ENCODE data around the gene SPINK13. TPM values are rescaled to one million over a fixed set of nuclear protein-coding genes. Genes with fewer than 3 reads are reported as not detected.
"Not testable (repeated sequence)": the region's sequence is repeated elsewhere in the genome, so short reads cannot be mapped to it uniquely, and the experiment has no call there.

Gene SPINK13
- not detected in 2 replicates for total RNA-seq (2014; rRNA removed; shearing (Covaris generic))

DNA sequence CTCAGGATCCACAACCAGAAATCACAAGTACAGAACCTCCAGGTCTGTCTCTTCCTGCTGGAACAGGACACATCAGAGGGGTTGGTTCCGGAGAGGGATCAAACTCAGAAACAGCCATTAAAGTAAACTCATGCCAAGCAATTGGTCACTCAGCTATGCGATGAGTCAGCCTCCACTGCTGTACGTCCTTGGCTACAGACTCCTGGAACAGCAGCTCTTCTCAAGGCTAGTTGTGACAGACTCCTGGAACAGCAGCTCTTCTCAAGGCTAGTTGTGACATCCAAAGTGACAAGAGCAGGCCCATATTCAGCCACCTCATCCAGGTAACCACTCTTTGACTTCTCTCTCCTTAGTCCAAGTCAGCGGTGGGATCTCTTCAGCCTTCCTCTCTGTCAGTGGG lies at the start of gene SPINK13:
SPINK13 (plus strand) TSS at position 229 of the 400 bp plus-strand sequence. CDS start 1,279 bp downstream, outside the sequence.
- DNase-seq (ENCODE audit: low read depth): peak; percentile 70

- DNase-seq (ENCODE audit: low read depth): no peak
Measured at GRCh38 chr5:148221508-148221907, 47.1 kb upstream of the SPINK13 start.

GRCh38 chr5:148224117-148224742 lies 44.4 kb upstream of the SPINK13 start:
- no peak for DNase-seq (ENCODE audit: low read depth)

GRCh38 chr5:148228392-148228984 lies 40.1 kb upstream of the SPINK13 start:
- no peak for DNase-seq (ENCODE audit: low read depth)

DNA sequence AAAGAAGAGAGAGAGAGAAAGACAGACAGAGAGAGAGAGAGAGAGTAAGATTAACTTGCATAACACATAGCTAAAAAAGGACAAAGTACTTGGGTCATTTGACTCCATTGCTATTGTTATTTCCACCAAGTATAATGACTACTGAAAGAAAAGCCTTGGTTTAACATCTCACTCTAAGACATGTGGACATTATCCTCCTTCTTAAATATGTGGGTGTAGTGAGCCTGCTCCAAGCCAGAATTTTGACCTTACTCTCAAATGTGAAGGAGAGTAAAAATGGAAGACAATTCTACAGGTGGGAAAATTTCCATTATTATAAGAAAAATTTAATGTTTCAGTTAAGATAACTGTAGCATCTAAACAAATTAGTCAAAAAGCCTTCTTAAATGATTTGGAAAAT lies 38.8 kb upstream of the SPINK13 start:
- no peak for DNase-seq (ENCODE audit: low read depth)

DNA sequence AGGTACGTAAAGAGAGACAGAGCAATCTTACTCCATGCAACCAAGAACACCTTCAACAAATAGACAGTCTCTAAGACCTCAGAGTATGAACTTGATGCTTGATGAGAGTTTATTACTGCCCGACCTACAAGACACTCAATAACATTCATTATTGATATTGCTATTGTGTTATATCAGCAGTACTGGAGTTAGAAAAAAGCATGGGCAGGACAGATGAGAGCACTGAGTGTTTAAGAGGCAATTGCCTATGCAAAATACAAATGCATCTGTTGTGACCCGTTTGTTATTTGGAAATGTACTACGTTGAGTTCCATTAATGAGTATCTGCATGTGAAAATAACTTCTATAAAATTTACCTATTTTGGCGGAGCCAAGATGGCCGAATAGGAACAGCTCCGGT lies 38.4 kb upstream of the SPINK13 start:
- no peak for DNase-seq (ENCODE audit: low read depth)

DNA sequence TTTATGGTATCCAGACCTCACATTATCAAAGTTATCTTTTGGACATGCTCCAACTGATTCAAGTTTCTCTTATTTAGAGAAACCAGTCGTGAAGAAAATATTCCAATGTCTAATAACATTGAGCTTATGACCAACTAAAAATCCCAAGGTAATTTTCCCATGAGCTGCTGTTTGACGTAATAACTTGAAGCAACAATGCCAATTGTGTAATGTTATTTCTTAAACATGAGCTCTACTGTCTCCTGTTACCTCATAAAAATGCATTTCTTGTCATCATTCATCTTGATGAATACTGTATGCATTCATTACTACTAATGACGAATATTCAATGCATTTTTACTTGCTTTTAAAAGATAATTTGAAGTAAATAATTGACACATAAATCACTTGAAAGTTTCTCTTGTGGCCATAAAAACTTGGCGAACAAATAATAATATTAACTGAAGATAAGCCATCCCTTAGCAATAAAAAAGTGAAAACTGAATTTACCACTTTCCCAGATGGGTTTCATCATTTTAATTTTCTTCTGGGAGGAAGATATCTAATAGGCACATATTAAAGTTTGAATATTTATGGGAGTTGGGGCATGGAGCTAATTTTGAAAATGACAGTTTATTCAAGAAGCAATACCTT lies 30.7 kb upstream of the SPINK13 start:
- DNase-seq (ENCODE audit: low read depth): no peak

DNA sequence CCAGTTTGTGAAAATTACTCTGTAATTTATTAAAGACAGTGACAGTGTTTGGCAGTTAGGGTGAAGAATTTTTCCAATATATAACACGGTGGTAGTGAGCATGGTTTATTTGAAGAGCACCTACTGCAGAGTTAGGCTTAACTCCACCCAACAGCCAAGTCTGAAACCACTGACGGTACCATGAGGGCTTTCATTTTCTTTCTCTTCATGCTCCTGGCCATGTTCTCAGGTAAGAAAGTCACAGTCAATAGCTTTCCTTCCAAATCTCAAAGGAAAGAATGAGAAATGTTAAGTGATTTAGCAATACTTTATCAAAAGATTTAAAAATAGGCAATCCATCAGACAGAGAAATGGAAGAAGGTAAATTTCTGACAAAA lies 30.2 kb upstream of the SPINK13 start, which contains the start of gene MARCOL:
MARCOL (plus strand) TSS at position 108 of the 377 bp plus-strand sequence; CDS start at position 181, 73 bp downstream.
- no peak for DNase-seq (ENCODE audit: low read depth)

DNA sequence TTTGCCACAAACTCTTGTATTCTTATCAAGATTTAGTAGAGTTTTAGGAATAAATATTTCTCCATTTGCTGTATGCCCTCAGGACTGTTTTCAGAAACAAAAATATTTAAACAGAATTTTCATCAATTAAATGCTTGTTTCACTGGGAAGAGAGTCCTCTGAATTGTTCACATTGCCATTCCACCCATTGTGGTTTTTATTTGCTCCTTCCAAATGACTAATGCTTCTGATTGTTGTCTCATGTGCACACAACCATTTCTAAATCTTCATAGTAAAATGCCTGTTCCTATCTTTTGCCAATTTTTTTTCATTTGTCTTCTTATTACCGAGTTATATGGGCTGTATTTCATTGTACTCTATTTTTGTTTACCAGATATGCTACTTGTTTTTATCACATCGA lies 19.7 kb upstream of the SPINK13 start:
- no peak for DNase-seq (ENCODE audit: low read depth)

- no peak for DNase-seq (ENCODE audit: low read depth)
Measured at GRCh38 chr5:148255456-148255855, 13.1 kb upstream of the SPINK13 start.

DNA sequence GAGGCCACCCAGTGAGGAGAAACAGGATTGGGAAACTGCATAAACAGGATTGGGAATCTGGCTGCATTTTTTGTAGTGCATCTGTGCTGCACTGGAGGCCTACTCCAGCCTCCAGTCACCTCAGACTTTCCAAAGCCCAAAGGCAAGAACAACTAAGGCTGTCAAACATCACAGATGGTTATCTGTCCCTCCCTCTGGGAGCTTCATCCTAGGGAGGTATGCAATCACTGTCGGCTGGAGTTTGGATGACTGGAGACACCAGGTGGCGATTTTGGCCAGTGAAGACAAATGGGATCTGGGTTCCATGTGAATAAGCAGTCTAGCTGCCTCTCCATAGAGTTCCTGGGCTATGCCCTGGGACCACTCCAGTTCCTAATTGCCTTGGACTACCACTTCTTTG lies 9.3 kb upstream of the SPINK13 start:
- no peak for DNase-seq (ENCODE audit: low read depth)

- no peak for DNase-seq (ENCODE audit: low read depth)
Measured at GRCh38 chr5:148261221-148261620, 7.4 kb upstream of the SPINK13 start.

DNA sequence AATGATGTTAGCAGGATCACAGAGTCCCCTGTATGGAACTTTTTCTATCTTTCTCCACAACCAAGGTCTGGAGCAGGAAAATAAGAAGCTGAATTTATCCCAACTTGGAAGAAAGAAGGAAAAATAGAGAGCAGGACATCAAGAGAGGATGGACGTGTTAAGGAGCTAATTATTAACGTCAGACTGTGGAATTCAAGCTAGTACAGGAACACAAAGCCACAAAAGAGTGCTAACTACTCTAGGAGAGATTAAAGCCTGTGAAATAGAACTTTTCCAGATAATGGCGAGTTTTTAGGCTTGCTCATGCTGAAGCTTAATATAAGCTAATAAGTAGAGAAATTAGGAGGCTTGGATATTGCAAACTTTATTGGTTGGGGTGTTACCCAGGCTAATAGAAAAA lies 632 bp upstream of the SPINK13 start:
- no peak for DNase-seq (ENCODE audit: low read depth)

DNA sequence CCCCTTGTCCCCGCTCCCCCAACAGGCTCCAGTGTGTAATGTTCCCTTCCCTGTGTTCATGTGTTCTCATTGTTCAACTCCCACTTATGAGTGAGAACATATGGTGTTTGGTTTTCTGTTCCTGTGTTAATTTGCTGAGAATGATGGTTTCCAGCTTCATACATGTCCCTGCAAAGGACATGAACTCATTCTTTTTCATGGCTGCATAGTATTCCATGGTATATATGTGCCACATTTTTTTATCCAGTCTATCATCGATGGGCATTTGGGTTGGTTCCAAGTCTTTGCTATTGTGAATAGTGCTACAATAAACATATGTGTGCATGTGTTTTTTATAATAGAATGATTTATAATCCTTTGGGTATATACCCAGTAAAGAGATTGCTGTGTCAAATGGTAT lies 6.5 kb downstream of the SPINK13 start:
- not testable (repeated sequence) for DNase-seq (ENCODE audit: low read depth)

- not testable (repeated sequence) for DNase-seq (ENCODE audit: low read depth)
Measured at GRCh38 chr5:148280893-148281292, 12.3 kb downstream of the SPINK13 start.

GRCh38 chr5:148281336-148281735 lies 12.7 kb downstream of the SPINK13 start:
- not testable (repeated sequence) for DNase-seq (ENCODE audit: low read depth)

- peak; percentile 5 for DNase-seq (ENCODE audit: low read depth)
Measured at GRCh38 chr5:148290271-148291195, 21.9 kb downstream of the SPINK13 start.

GRCh38 chr5:148297731-148298130 lies 29.1 kb downstream of the SPINK13 start:
- DNase-seq (ENCODE audit: low read depth): peak; percentile 6

- DNase-seq (ENCODE audit: low read depth): no peak
Measured at GRCh38 chr5:148306446-148306845, 37.9 kb downstream of the SPINK13 start.

DNA sequence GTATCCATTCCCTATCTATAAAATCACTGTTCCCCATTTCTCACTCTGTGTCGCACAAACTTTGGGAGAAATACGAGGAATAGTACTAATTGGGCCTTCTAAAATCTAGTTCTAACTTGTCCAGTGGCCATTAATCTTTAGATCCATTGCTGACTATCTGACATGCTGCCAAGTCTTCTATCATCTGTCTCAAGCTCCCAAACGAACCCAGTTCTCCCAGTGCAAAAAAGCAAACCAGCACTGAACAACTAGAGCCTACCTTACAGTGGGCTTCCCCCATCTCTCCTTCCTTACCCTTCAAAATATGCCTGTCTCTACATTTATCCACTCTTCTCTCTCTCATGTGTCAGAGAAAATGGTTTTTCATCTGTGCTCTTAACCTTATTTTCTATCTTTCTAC lies 40.4 kb downstream of the SPINK13 start:
- DNase-seq (ENCODE audit: low read depth): no peak

DNA sequence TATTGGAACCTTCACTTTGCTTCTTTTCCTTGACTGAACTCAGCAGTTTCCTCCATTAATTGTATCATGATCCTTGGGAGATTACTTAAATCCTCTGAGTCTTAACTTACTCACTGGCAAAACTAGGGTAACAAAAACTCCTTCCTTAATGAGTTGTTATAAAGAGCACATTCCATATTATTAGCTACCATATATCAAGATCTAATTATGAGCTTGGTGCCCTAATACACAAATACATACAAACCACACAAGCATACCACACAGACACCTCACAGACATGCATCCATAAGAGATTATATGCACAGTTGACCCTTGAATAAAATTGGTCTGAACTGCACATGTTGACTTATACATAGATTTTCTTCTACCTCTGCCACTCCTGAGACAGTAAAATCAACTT lies 41.2 kb downstream of the SPINK13 start:
- no peak for DNase-seq (ENCODE audit: low read depth)

GRCh38 chr5:148311484-148311883 lies 42.9 kb downstream of the SPINK13 start:
- DNase-seq (ENCODE audit: low read depth): no peak
